Measurements from ENCODE around the gene CAPN5. TPM values are rescaled to one million over a fixed set of nuclear protein-coding genes. Genes with fewer than 3 reads are reported as not detected.

Gene CAPN5
- total RNA-seq, 2 donors from 2014 or later: 2.5 to 3.0 TPM

DNA sequence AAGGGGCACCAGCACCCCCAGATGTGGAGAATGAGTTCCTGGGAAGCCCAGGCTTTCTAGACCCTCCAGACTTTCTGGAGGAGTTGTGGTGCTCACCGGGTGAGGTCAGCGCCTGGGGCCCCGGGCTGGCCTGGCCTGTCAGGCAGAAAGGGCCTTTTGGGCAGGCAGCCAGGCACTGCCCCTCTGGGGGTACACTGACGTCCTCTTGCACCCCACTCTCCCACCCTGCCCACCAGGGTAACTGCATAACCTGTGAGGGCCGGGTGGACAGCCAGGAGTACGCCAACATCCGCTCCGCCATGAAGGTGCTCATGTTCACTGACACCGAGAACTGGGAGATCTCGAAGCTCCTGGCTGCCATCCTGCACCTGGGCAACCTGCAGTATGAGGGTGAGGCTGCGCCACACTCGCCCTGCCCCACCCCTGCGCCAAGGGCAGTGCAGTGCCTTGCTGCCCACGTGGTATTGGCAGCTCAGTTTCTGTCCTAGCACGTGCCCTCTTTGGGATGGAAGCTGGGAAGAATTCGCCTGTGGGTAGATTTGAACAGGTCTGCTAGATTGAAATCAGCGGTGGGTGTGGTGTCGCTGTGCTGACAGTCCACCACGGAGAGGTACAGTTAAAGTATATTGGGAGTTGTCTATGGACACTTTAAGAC, 91.4 kb downstream of the CAPN5 start:
- H3K27me3 Mint-ChIP-seq: no peaks in the 10 kb centered on the region
- H3K4me3 Mint-ChIP-seq: no peak overlapping the region
- DNase-seq: no peak
- H3K4me1 Mint-ChIP-seq: peaks cover 18% of the 10 kb centered on the region
- H3K9me3 ChIP-seq (ENCODE audit: control insufficient read depth, low read length, poor library complexity, severe bottlenecking): no peaks in the 10 kb centered on the region
- ATAC-seq: no peak
- H3K36me3 Mint-ChIP-seq (ENCODE audit: low read depth): no peaks in the 10 kb centered on the region
- H3K27ac Mint-ChIP-seq: no peak overlapping the region

GRCh38 chr11:77159219-77159936, 92.6 kb downstream of the CAPN5 start:
- no peaks in the 10 kb centered on the region for H3K9me3 ChIP-seq (ENCODE audit: control insufficient read depth, low read length, poor library complexity, severe bottlenecking)
- Mint-ChIP-seq H3K4me3 (no peak overlapping the region), H3K27ac (no peak overlapping the region), H3K4me1 (peaks cover 9% of the 10 kb centered on the region), H3K27me3 (no peaks in the 10 kb centered on the region), H3K36me3 (ENCODE audit: low read depth) (no peaks in the 10 kb centered on the region)
- ATAC-seq (no peak), DNase-seq (no peak)

DNA sequence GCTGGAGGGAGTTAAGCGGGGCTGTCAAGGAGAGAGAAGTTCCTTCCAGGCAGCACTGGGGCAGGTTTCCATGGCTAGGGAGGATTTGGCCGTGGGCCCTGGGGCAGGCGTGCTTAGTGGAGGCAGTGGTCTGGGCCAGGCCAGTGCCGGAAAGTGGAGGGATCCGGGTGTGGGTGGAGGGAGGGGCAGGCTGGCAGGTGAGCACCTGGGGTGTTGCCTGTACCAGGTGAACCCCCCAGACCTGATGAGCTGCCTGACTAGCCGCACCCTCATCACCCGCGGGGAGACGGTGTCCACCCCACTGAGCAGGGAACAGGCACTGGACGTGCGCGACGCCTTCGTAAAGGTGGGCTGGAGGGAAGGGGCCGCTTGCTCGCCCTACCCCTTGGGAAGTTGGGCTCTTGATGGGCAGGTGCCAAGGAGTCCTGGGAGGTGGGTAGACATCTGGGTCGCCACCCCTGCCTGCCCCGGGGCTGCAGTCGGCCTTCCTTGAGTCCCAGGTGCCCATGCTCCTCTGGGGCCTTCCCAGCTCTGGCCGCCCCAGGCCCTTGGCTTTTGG, 93.2 kb downstream of the CAPN5 start:
- no peaks in the 10 kb centered on the region for H3K9me3 ChIP-seq (ENCODE audit: control insufficient read depth, low read length, poor library complexity, severe bottlenecking)
- H3K36me3 Mint-ChIP-seq (ENCODE audit: low read depth): no peaks in the 10 kb centered on the region
- H3K27ac Mint-ChIP-seq: no peak overlapping the region
- no peak overlapping the region for H3K4me3 Mint-ChIP-seq
- H3K27me3 Mint-ChIP-seq: no peaks in the 10 kb centered on the region
- no peak for DNase-seq
- H3K4me1 Mint-ChIP-seq: peaks cover 5% of the 10 kb centered on the region
- no peak for ATAC-seq

- H3K4me1 Mint-ChIP-seq: peaks cover 2% of the 10 kb centered on the region
- ATAC-seq (no peak), DNase-seq (no peak)
- H3K27me3 Mint-ChIP-seq: no peaks in the 10 kb centered on the region
- no peak overlapping the region for H3K27ac Mint-ChIP-seq
- H3K9me3 ChIP-seq (ENCODE audit: control insufficient read depth, low read length, poor library complexity, severe bottlenecking): no peaks in the 10 kb centered on the region
- no peaks in the 10 kb centered on the region for H3K36me3 Mint-ChIP-seq (ENCODE audit: low read depth)
- H3K4me3 Mint-ChIP-seq: no peak overlapping the region
Observed at GRCh38 chr11:77163271-77163670, 96.5 kb downstream of the CAPN5 start.

DNA sequence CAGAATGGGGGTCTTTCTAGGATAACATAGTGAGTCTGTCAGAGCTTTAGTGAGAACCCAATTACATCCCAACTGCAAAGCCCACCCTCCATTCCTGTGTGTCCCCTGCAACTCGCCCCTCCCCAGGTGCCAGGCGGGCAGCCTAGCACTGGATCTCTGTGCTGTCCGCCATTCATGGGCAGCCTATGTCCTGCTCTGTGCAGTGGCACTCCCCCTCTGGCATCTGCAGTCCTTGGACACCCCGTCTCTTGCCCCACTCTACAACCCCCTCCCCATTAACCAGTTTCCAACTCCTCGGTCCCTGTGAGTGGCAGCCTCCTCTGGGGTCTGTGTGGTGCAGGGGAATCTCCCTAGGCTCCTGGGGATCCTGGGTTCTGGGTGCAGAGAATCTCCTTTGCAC, 98.3 kb downstream of the CAPN5 start:
- no peaks in the 10 kb centered on the region for H3K9me3 ChIP-seq (ENCODE audit: control insufficient read depth, low read length, poor library complexity, severe bottlenecking)
- peaks cover 2% of the 10 kb centered on the region for H3K4me1 Mint-ChIP-seq
- DNase-seq (no peak), ATAC-seq (no peak)
- H3K27ac Mint-ChIP-seq: peak overlapping the region; percentile 11
- no peak overlapping the region for H3K4me3 Mint-ChIP-seq
- no peaks in the 10 kb centered on the region for H3K27me3 Mint-ChIP-seq
- no peaks in the 10 kb centered on the region for H3K36me3 Mint-ChIP-seq (ENCODE audit: low read depth)

DNA sequence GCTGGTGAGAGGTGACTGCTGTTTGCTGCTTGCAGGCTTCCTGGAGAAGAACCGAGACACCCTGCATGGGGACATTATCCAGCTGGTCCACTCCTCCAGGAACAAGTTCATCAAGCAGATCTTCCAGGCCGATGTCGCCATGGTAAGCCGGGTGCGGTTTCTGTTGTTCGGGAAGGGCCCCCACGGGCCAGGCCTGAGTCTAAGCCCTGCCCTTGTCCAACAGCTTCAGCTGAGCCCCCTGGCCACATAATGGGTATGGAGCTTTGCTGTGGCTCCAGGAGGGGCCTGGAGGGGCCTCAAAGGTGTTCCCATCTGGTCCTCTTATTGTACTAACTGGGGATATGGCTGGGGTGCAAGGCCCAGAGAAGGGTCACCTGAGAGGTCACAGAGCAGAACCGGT, 99.2 kb downstream of the CAPN5 start:
- DNase-seq (no peak), ATAC-seq (no peak)

GRCh38 chr11:77167111-77167626, 100.4 kb downstream of the CAPN5 start:
- ATAC-seq (no peak), DNase-seq (no peak)
- Mint-ChIP-seq H3K27me3 (no peaks in the 10 kb centered on the region), H3K4me3 (no peak overlapping the region), H3K4me1 (peaks cover 2% of the 10 kb centered on the region), H3K27ac (no peak overlapping the region), H3K36me3 (ENCODE audit: low read depth) (no peaks in the 10 kb centered on the region)
- no peaks in the 10 kb centered on the region for H3K9me3 ChIP-seq (ENCODE audit: control insufficient read depth, low read length, poor library complexity, severe bottlenecking)

More for the DNA sequence above, 99.2 kb downstream of the CAPN5 start:
- no peak overlapping the region for H3K27ac Mint-ChIP-seq
- H3K27me3 Mint-ChIP-seq: no peaks in the 10 kb centered on the region
- no peak overlapping the region for H3K4me3 Mint-ChIP-seq
- H3K4me1 Mint-ChIP-seq: peaks cover 2% of the 10 kb centered on the region
- no peaks in the 10 kb centered on the region for H3K36me3 Mint-ChIP-seq (ENCODE audit: low read depth)
- no peaks in the 10 kb centered on the region for H3K9me3 ChIP-seq (ENCODE audit: control insufficient read depth, low read length, poor library complexity, severe bottlenecking)

GRCh38 chr11:77167791-77168190, 101.0 kb downstream of the CAPN5 start:
- Mint-ChIP-seq H3K27ac (peak overlapping the region; percentile 16), H3K27me3 (no peaks in the 10 kb centered on the region), H3K4me3 (no peak overlapping the region), H3K36me3 (ENCODE audit: low read depth) (no peaks in the 10 kb centered on the region), H3K4me1 (peaks cover 2% of the 10 kb centered on the region)
- DNase-seq (no peak), ATAC-seq (no peak)
- H3K9me3 ChIP-seq (ENCODE audit: control insufficient read depth, low read length, poor library complexity, severe bottlenecking): no peaks in the 10 kb centered on the region

DNA sequence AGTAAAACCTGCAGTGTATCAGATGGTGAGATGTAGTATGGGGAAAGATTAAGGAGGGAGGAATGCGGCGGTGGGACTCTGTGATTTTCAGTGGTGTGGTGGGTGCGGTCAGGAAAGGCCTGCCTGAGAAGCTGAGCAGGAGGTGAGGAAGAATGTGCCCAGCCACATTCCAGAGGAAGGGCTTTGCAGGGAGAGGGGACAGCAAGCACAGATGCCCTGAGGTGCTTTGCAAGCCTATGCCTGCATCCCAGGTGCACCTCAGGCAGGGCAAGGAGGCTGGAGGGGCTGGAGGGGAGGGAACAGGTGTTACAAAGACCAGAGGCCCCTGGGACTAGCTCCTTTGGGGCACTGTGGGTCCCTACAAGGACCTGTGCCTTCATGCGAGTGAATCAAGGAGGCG, 103.3 kb downstream of the CAPN5 start:
- Mint-ChIP-seq H3K27ac (no peak overlapping the region), H3K4me3 (no peak overlapping the region), H3K27me3 (no peaks in the 10 kb centered on the region), H3K4me1 (peaks cover 4% of the 10 kb centered on the region), H3K36me3 (ENCODE audit: low read depth) (no peaks in the 10 kb centered on the region)
- ATAC-seq (no peak), DNase-seq (no peak)
- no peaks in the 10 kb centered on the region for H3K9me3 ChIP-seq (ENCODE audit: control insufficient read depth, low read length, poor library complexity, severe bottlenecking)

DNA sequence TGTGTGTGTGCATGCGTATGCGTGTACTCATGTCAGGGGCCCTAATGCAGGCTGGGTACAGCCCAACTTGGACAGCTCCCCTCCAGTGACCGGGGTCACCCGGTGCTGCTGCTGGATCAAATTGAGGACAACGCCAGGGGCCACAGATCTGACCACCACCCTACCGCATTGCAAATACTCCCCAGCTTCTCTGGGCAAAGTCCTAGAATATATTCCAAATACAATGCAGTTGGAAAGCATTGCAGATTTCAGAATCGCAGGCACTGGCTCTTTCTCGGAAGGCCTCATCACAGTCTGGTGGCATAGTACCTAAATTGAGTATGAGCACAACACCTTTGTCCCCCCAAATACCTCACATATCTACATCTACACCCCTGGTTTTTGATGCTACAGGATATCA, 104.5 kb downstream of the CAPN5 start:
- ATAC-seq (no peak), DNase-seq (no peak)
- Mint-ChIP-seq H3K4me3 (no peak overlapping the region), H3K36me3 (ENCODE audit: low read depth) (no peaks in the 10 kb centered on the region), H3K27ac (no peak overlapping the region), H3K4me1 (peaks cover 6% of the 10 kb centered on the region), H3K27me3 (no peaks in the 10 kb centered on the region)
- H3K9me3 ChIP-seq (ENCODE audit: control insufficient read depth, low read length, poor library complexity, severe bottlenecking): no peaks in the 10 kb centered on the region

GRCh38 chr11:77171885-77172665, 105.3 kb downstream of the CAPN5 start:
- Mint-ChIP-seq H3K27me3 (no peaks in the 10 kb centered on the region), H3K27ac (no peak overlapping the region), H3K36me3 (ENCODE audit: low read depth) (no peaks in the 10 kb centered on the region), H3K4me1 (peaks cover 10% of the 10 kb centered on the region), H3K4me3 (no peak overlapping the region)
- ATAC-seq (no peak), DNase-seq (no peak)
- no peaks in the 10 kb centered on the region for H3K9me3 ChIP-seq (ENCODE audit: control insufficient read depth, low read length, poor library complexity, severe bottlenecking)

GRCh38 chr11:77172666-77172982, 105.9 kb downstream of the CAPN5 start:
- H3K36me3 Mint-ChIP-seq (ENCODE audit: low read depth): no peaks in the 10 kb centered on the region
- no peak overlapping the region for H3K27ac Mint-ChIP-seq
- no peak for ATAC-seq
- no peaks in the 10 kb centered on the region for H3K9me3 ChIP-seq (ENCODE audit: control insufficient read depth, low read length, poor library complexity, severe bottlenecking)
- H3K27me3 Mint-ChIP-seq: no peaks in the 10 kb centered on the region
- H3K4me3 Mint-ChIP-seq: no peak overlapping the region
- peaks cover 10% of the 10 kb centered on the region for H3K4me1 Mint-ChIP-seq
- DNase-seq: no peak

- no peak overlapping the region for H3K27ac Mint-ChIP-seq
- H3K27me3 Mint-ChIP-seq: no peaks in the 10 kb centered on the region
- DNase-seq: no peak
- H3K9me3 ChIP-seq (ENCODE audit: control insufficient read depth, low read length, poor library complexity, severe bottlenecking): no peaks in the 10 kb centered on the region
- no peak for ATAC-seq
- H3K4me1 Mint-ChIP-seq: peaks cover 8% of the 10 kb centered on the region
- H3K4me3 Mint-ChIP-seq: no peak overlapping the region
- no peaks in the 10 kb centered on the region for H3K36me3 Mint-ChIP-seq (ENCODE audit: low read depth)
Observed at GRCh38 chr11:77173494-77173893, 106.7 kb downstream of the CAPN5 start.
